K562 (cell line): ENCODE data around the gene NCAM2. TPM values are rescaled to one million over a fixed set of nuclear protein-coding genes. Genes with fewer than 3 reads are reported as not detected.

Experiments
- ATAC-seq: fragments of 200-7000 bp; cut with Tn5 transposase; 3 replicates; pipeline ENCODE4 v1.9.1; 2020; ENCODE audit warnings: moderate library complexity
- BruUV-seq: library from RNA; stranded (reverse); fragments of 400-500 nt; replicated peaks from 2 replicates; lab custom pipeline; 2021; lab: Mats Ljungman, UMichigan
- CTCF ChIA-PET: fragments of 300-600 bp; formaldehyde crosslinking; extraction: SDS; loops from one replicate; lab custom pipeline; 2021; ENCODE audit warnings: low intra/inter-chr PET ratio; lab: Yijun Ruan, JAX
- POLR2A ChIA-PET: fragments of 300-600, 350-650 bp; sonication (Branson Sonifier 250); formaldehyde crosslinking; extraction: SDS; loops from one replicate; lab custom pipeline; 2021; ENCODE audit warnings: antibody characterized with exemption, inconsistent platforms; lab: Yijun Ruan, JAX
- DNase-seq, 4 experiments: peaks; one replicate each; pipeline versions ENCODE4 v3.0.0 to v3.0.0-alpha.2; 2011 to 2018; ENCODE audit warnings: low spot score in 3 of 4, mixed read lengths in 3 of 4; ENCODE audit errors: extremely low read depth in 1 of 4
- FAIRE-seq: peaks from 2 replicates; lab custom pipeline; 2011; peaks lifted over from hg19 to GRCh38; lab: Jason Lieb, UNC
- H2AFZ ChIP-seq: 2 replicates; pipeline ENCODE4 v1.6.0; 2011; ENCODE audit warnings: low read depth, low read length, control low read depth, inconsistent platforms
- H3K27ac ChIP-seq: fragments of 200-600 bp; 3 replicates; pipeline ENCODE4 v1.8.0; 2011; ENCODE audit warnings: low read depth, mild to moderate bottlenecking, control low read depth, inconsistent platforms, low read length, moderate library complexity, mixed read lengths; ENCODE audit errors: extremely low read depth
- H3K27me3 ChIP-seq, 2 experiments: fragments of 300-600 bp in 1 of 2; 2 replicates in 1 of 2; 3 replicates in 1 of 2; pipeline versions ENCODE4 v1.6.0 to v1.8.0; 2011; ENCODE audit warnings: inconsistent platforms in 2 of 2, low read length in 2 of 2, mild to moderate bottlenecking in 1 of 2, mixed read lengths in 1 of 2, moderate library complexity in 1 of 2; ENCODE audit not compliant: control insufficient read depth in 2 of 2, insufficient read depth in 2 of 2
- H3K36me3 ChIP-seq: fragments of 300-600 bp; 3 replicates; pipeline ENCODE4 v1.8.0; 2011; ENCODE audit warnings: mild to moderate bottlenecking, low read length, inconsistent platforms; ENCODE audit not compliant: control insufficient read depth, insufficient read depth
- H3K4me1 ChIP-seq, 2 experiments: fragments of 200-600 bp in 1 of 2; replicated peaks in 1 of 2; 2 replicates in 1 of 2; 3 replicates in 1 of 2; pipeline versions ENCODE4 v1.5.1 to v1.8.0; 2011; ENCODE audit warnings: inconsistent platforms in 2 of 2, low read length in 2 of 2, mild to moderate bottlenecking in 1 of 2, mixed read lengths in 1 of 2, moderate library complexity in 1 of 2; ENCODE audit not compliant: control insufficient read depth in 2 of 2, insufficient read depth in 2 of 2
- H3K4me2 ChIP-seq: 2 replicates; pipeline ENCODE4 v1.6.1; 2011; ENCODE audit warnings: low read length, control low read depth, inconsistent platforms, mixed read lengths; ENCODE audit not compliant: insufficient read depth
- H3K4me3 ChIP-seq: fragments of 200-600 bp; sonication (generic), shearing (Covaris generic); 2 replicates; pipeline ENCODE4 v1.5.1; 2016; ENCODE audit warnings: control low read depth, inconsistent platforms
- H3K79me2 ChIP-seq: fragments of 200-600 bp; 3 replicates; pipeline ENCODE4 v1.8.0; 2011; ENCODE audit warnings: low read length, inconsistent platforms; ENCODE audit not compliant: control insufficient read depth, insufficient read depth
- H3K9ac ChIP-seq, 2 experiments: 2 replicates each; pipeline versions ENCODE4 v1.6.0 to v1.6.1; 2011; ENCODE audit warnings: low read depth in 2 of 2, low read length in 2 of 2, control low read depth in 1 of 2, inconsistent platforms in 1 of 2, mild to moderate bottlenecking in 1 of 2, mixed read lengths in 1 of 2; ENCODE audit not compliant: insufficient read depth in 1 of 2
- H3K9me1 ChIP-seq: one replicate; pipeline ENCODE4 v1.6.0; 2011; ENCODE audit warnings: inconsistent platforms, mild to moderate bottlenecking, low read length, moderate library complexity; ENCODE audit not compliant: control insufficient read depth, insufficient read depth
- H3K9me3 ChIP-seq: replicated peaks from 2 replicates; pipeline ENCODE4 v1.5.1; 2011; ENCODE audit warnings: low read depth, low read length, inconsistent platforms; ENCODE audit not compliant: control insufficient read depth, insufficient read depth
- H4K20me1 ChIP-seq: replicated peaks from 2 replicates; pipeline ENCODE4 v1.6.1; 2011; ENCODE audit warnings: low read length, inconsistent platforms, mixed read lengths; ENCODE audit not compliant: control insufficient read depth, insufficient read depth
- CBFB ChIP-seq: sonication (generic); formaldehyde crosslinking; IDR thresholded peaks from 2 replicates; pipeline ENCODE4 v1.4.0; 2020; ENCODE audit warnings: mild to moderate bottlenecking, missing genetic modification reagents
- CEBPZ ChIP-seq: fragments of 150-350 bp; IDR thresholded peaks from 2 replicates; pipeline ENCODE4 v1.6.1; 2014; ENCODE audit warnings: low read depth, mild to moderate bottlenecking, low read length, borderline replicate concordance
- ELF4 ChIP-seq: fragments of 450-650 bp; formaldehyde crosslinking; IDR thresholded peaks from 2 replicates; pipeline ENCODE4 v1.4.0; 2022; ENCODE audit warnings: missing genetic modification characterization
- POLR2B ChIP-seq: fragments of 450-650 bp; IDR thresholded peaks from 2 replicates; pipeline ENCODE4 v1.6.1; 2018; ENCODE audit warnings: low read depth; ENCODE audit not compliant: partially characterized antibody
- PURB ChIP-seq: sonication (generic); formaldehyde crosslinking; IDR thresholded peaks from 2 replicates; pipeline ENCODE4 v1.9.0; 2021; ENCODE audit warnings: low read depth, mild to moderate bottlenecking, missing genetic modification reagents
- SNAPC5 ChIP-seq: fragments of 250-450 bp; sonication (Bioruptor Pico); IDR thresholded peaks from 2 replicates; pipeline ENCODE4 v1.8.0; 2021; ENCODE audit warnings: moderate library complexity, mild to moderate bottlenecking, inconsistent platforms
- SRSF3 ChIP-seq: fragments of 200-400 bp; formaldehyde crosslinking; IDR thresholded peaks from 2 replicates; pipeline ENCODE4 v1.6.1; 2016; ENCODE audit warnings: mild to moderate bottlenecking, low read length, moderate library complexity; ENCODE audit not compliant: insufficient read depth
- ZNF239 ChIP-seq: fragments of 250-450 bp; sonication (Bioruptor Pico); IDR thresholded peaks from 2 replicates; pipeline ENCODE4 v1.4.0; 2020; ENCODE audit warnings: mild to moderate bottlenecking
- ZNF436 ChIP-seq: fragments of 250-450, 450-650 bp; sonication (Bioruptor Pico); formaldehyde crosslinking; IDR thresholded peaks from 2 replicates; pipeline ENCODE4 v1.7.0; 2020; ENCODE audit warnings: mild to moderate bottlenecking
- ZNF586 ChIP-seq: fragments of 450-650 bp; formaldehyde crosslinking; conservative IDR thresholded peaks from 2 replicates; pipeline ENCODE4 v1.4.0; 2020; ENCODE audit warnings: mild to moderate bottlenecking, moderate library complexity
- ZNF696 ChIP-seq: fragments of 250-450 bp; sonication (Bioruptor Pico); conservative IDR thresholded peaks from 2 replicates; pipeline ENCODE4 v1.4.0; 2020; ENCODE audit warnings: mild to moderate bottlenecking, moderate library complexity
- WGBS: fragments of 100-300 bp; shearing (Covaris generic); methylation state at CpG from one replicate; pipeline ENCODE4 v1.1.6; 2016; ENCODE audit warnings: low coverage, mixed read lengths; ENCODE audit not compliant: insufficient coverage; ENCODE audit errors: missing lambda C conversion rate; 5-methylcytosine and 5-hydroxymethylcytosine counted together
- in situ Hi-C: fragments of 300-500 bp; cut with MboI; formaldehyde crosslinking; loops from 4 replicates; pipeline ENCODE4 v1.15.0; 2018; ENCODE audit warnings: inconsistent platforms, mixed read lengths
- intact Hi-C: fragments of 100-400 bp; cut with micrococcal nuclease; formaldehyde crosslinking; loops from 2 replicates; pipeline ENCODE4 v1.14.2; 2022
- polyA plus RNA-seq, 8 experiments: library from polyadenylated mRNA; depleted of rRNA in 4 of 8; stranded (reverse) in 5 of 8; unstranded in 3 of 8; fragments of >200 nt; fragmentation: Nextera tagmentation in 2 of 8; fragmentation: Illumina TruSeq in 1 of 8; extraction: Ambion mirVana in 2 of 8; extraction: Trizol in 1 of 8; gene quantifications; 2 replicates each; pipeline versions ENCODE4 v1.2.1 to v1.2.3, GENCODE V29; 2011 to 2014; ENCODE audit warnings: inconsistent platforms in 1 of 8, missing spikeins in 1 of 8
- total RNA-seq, 7 experiments: library from RNA; depleted of rRNA in 6 of 7; stranded (reverse); fragments of >200 nt in 6 of 7; fragmentation: Illumina TruSeq in 2 of 7; extraction: Trizol in 2 of 7; gene quantifications; 2 replicates each; pipeline versions ENCODE4 v1.2.1 to v1.2.3, GENCODE V29; 2011 to 2021; ENCODE audit warnings: low replicate concordance in 1 of 7
- TF ChIP-seq, protein P1 (sequence below), 2 experiments: fragments of 250-450 bp in 1 of 2; fragments of 450-650 bp in 1 of 2; sonication (Bioruptor Pico) in 1 of 2; IDR thresholded peaks; 2 replicates each; pipeline versions ENCODE4 v1.6.1 to v1.8.0; 2016 to 2021; ENCODE audit warnings: mild to moderate bottlenecking in 2 of 2, moderate library complexity in 2 of 2, missing compliant biosample characterization in 1 of 2, missing genetic modification characterization in 1 of 2
- TF ChIP-seq, protein P2 (sequence below): fragments of 450-650 bp; formaldehyde crosslinking; IDR thresholded peaks from 2 replicates; pipeline ENCODE4 v1.4.0; 2020; ENCODE audit warnings: mild to moderate bottlenecking, mixed read lengths
- TF ChIP-seq, protein P3 (sequence below): fragments of 450-650 bp; formaldehyde crosslinking; IDR thresholded peaks from 2 replicates; pipeline ENCODE4 v1.4.0; 2022; ENCODE audit warnings: missing genetic modification characterization

NCAM2 gene
- total and polyA plus RNA-seq, 9 of the 15 experiments (the other 6 are each of a cell fraction or from before 2014, with no cell fraction given) = 14.0 to 58.2 (median 27.8) TPM

- TF ChIP-seq PURB (CRISPR knock-in tag) (no peak), CBFB (CRISPR knock-in tag) (no peak), ZNF436 (CRISPR knock-in tag) (no peak), ZNF586 (no peak), SRSF3 (no peak), ZNF696 (no peak)
- TF ChIP-seq, protein P1, sequence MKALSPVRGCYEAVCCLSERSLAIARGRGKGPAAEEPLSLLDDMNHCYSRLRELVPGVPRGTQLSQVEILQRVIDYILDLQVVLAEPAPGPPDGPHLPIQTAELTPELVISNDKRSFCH (CRISPR knock-in tag; IDR thresholded peaks at IDR 0.05) = no peak
- TF ChIP-seq, protein P1 (tag; IDR thresholded peaks at IDR 0.05) = no peak
Measured at GRCh38 chr21:21057349-21058062, 59.3 kb downstream of the NCAM2 start (continued).

- no peak for DNase-seq
- Histone ChIP-seq H2AFZ (no peak overlapping the region), H3K4me2 (no peak overlapping the region), H3K9me1 (no peaks in the 10 kb centered on the region), H3K36me3 (no peaks in the 10 kb centered on the region), H3K27me3 (no peaks in the 10 kb centered on the region), H3K9ac (no peak overlapping the region), H3K4me3 (no peak overlapping the region), H3K27ac (no peak overlapping the region), H3K4me1 (no peaks in the 10 kb centered on the region), H3K9me3 (no peaks in the 10 kb centered on the region), H4K20me1 (no peaks in the 10 kb centered on the region), H3K79me2 (no peaks in the 10 kb centered on the region)
- ATAC-seq = no peak
- in situ Hi-C loops (no loop called here), intact Hi-C loops (no loop called here)
- BruUV-seq = no TSS peak
- 17% methylated on average over 1 of the region's 1 CpG for WGBS
- ChIA-PET POLR2A (interaction anchor here (0.6 kb wide), 1 partner anchor 12 kb away, joined by 3 read pairs; no protein-coding TSS in a partner anchor), CTCF (no interaction called here)
- FAIRE-seq = no peak
- no peak for TF ChIP-seq SNAPC5 (CRISPR knock-in tag)
- TF ChIP-seq, protein P2, sequence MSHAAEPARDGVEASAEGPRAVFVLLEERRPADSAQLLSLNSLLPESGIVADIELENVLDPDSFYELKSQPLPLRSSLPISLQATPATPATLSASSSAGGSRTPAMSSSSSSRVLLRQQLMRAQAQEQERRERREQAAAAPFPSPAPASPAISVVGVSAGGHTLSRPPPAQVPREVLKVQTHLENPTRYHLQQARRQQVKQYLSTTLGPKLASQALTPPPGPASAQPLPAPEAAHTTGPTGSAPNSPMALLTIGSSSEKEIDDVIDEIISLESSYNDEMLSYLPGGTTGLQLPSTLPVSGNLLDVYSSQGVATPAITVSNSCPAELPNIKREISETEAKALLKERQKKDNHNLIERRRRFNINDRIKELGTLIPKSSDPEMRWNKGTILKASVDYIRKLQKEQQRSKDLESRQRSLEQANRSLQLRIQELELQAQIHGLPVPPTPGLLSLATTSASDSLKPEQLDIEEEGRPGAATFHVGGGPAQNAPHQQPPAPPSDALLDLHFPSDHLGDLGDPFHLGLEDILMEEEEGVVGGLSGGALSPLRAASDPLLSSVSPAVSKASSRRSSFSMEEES (CRISPR knock-in tag) = no peak
- no peak for TF ChIP-seq POLR2B
- TF ChIP-seq ELF4 (CRISPR knock-in tag) = no peak
- TF ChIP-seq CEBPZ = no peak
- TF ChIP-seq, protein P3, sequence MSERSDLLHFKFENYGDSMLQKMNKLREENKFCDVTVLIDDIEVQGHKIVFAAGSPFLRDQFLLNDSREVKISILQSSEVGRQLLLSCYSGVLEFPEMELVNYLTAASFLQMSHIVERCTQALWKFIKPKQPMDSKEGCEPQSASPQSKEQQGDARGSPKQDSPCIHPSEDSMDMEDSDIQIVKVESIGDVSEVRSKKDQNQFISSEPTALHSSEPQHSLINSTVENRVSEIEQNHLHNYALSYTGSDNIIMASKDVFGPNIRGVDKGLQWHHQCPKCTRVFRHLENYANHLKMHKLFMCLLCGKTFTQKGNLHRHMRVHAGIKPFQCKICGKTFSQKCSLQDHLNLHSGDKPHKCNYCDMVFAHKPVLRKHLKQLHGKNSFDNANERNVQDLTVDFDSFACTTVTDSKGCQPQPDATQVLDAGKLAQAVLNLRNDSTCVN (CRISPR knock-in tag) = no peak
- TF ChIP-seq ZNF239 (CRISPR knock-in tag) = no peak
Measured at GRCh38 chr21:21063828-21064227, 65.6 kb downstream of the NCAM2 start.
